ENCODE results near the gene ART5.

- no peak for TF ChIP-seq CTCF (IDR thresholded peaks at IDR 0.05)
- no peak for TF ChIP-seq POLR2A (IDR thresholded peaks at IDR 0.05)
These were observed 36.0 kb downstream of the ART5 start for GRCh38 chr11:3605771-3606203.
